ENCODE results near the gene SEPSECS.
A peak's percentile ranks its signal among the peaks of the same experiment; 100 is the strongest.
"Not testable (repeated sequence)": the region's sequence is repeated elsewhere in the genome, so short reads cannot be mapped to it uniquely, and the experiment has no call there.

SEPSECS gene

DNA sequence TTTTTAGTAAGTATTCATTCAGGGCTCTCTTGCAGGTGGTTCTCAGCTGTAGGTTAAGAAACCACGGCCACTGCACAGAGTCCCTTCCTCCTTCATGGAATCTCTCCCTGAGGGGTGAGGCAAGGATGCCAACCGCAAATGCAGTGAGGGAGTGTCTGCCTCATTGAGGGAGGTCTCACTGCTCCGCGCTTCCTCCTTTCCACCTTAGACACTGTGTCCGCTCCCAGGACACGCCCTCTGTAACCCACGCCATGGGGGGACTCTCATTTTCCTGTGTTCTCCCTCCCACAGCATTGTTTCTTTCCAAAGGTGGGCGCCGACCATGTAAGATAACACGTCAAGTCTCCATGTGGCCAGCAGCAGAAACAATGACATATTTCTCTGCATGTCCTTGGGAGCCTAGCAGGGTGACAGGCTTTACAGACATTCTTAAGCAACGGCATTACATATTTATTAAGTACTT is 63.2 kb downstream of the SEPSECS start:
- H3K27ac ChIP-seq (ENCODE audit: low read depth, low read length): no peak overlapping the region
- H3K4me3 ChIP-seq (ENCODE audit: low read depth, low read length): no peak overlapping the region
- peaks cover 11% of the 10 kb centered on the region for H3K4me1 ChIP-seq (ENCODE audit: control insufficient read depth, insufficient read depth, low read length, unreplicated experiment)
- no peaks in the 10 kb centered on the region for H3K36me3 ChIP-seq (ENCODE audit: insufficient read depth, low read length)
- H2AFZ ChIP-seq (ENCODE audit: low read length, unreplicated experiment): no peak overlapping the region
- peaks cover 14% of the 10 kb centered on the region for H3K27me3 ChIP-seq (ENCODE audit: insufficient read depth, low read length)
- H3K79me2 ChIP-seq (ENCODE audit: control insufficient read depth, insufficient read depth, low read length, unreplicated experiment): no peaks in the 10 kb centered on the region

DNA sequence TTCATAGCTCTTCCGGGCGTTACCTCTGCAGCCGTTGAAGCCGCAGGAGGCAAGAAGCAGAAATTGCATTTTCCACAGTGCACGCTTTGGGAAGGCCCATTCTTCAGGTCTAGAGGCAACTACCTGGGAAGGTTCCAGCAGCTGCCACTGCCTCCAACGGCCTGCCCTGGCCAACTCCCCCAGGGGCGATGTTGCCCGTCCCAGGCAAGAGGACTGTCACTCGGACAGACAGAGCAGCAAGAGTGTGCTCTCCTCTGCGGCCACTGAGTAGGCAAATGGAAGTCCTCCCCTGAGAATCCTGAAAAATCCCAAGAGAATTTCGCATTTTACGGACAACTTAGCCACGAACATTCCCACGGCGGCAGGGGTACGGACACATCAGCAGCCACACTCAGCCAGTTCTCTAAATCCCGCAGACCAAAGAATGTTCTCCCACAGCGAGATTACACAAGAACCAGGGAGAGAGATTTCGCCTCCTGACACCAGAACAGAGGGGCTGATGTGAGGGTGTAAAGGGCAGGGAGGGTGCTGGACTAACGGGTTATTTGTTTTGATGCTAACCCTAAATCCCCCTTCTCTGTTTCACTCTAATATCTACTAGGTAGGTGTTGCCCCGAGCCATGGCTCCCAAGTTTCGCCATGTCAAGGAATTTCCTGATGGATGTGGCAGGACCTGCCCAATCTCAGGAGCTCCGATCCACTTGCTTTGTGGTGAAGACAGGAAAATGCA is 63.8 kb downstream of the SEPSECS start:
- no peaks in the 10 kb centered on the region for H3K79me2 ChIP-seq (ENCODE audit: control insufficient read depth, insufficient read depth, low read length, unreplicated experiment)
- H3K27ac ChIP-seq (ENCODE audit: low read depth, low read length): no peak overlapping the region
- H3K27me3 ChIP-seq (ENCODE audit: insufficient read depth, low read length): peaks cover 10% of the 10 kb centered on the region
- peaks cover 11% of the 10 kb centered on the region for H3K4me1 ChIP-seq (ENCODE audit: control insufficient read depth, insufficient read depth, low read length, unreplicated experiment)
- H3K4me3 ChIP-seq (ENCODE audit: low read depth, low read length): no peak overlapping the region
- no peaks in the 10 kb centered on the region for H3K36me3 ChIP-seq (ENCODE audit: insufficient read depth, low read length)
- H2AFZ ChIP-seq (ENCODE audit: low read length, unreplicated experiment): no peak overlapping the region

DNA sequence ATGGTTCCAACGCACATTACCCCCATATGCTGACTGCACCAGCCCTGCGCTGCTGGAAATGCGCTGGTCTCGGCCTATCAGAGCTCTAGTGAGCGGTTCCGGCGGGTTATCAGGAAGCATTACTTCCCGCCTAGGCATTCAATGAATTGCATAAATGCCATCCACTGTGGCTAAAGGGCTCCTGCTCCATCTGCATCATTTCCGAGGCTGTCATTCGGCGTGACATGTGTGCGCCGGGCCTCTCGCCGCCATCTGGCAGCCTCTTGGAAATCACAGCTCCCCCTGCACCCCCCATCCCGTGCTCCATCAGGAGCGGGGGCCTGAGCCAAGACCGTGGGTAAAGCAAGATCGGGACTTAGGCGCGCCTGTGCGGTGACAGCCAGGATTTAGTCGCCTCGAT is 64.4 kb downstream of the SEPSECS start:
- Histone ChIP-seq H2AFZ (ENCODE audit: low read length, unreplicated experiment) (no peak overlapping the region), H3K27me3 (ENCODE audit: insufficient read depth, low read length) (peaks cover 11% of the 10 kb centered on the region), H3K79me2 (ENCODE audit: control insufficient read depth, insufficient read depth, low read length, unreplicated experiment) (no peaks in the 10 kb centered on the region), H3K4me1 (ENCODE audit: control insufficient read depth, insufficient read depth, low read length, unreplicated experiment) (peaks cover 11% of the 10 kb centered on the region), H3K27ac (ENCODE audit: low read depth, low read length) (no peak overlapping the region), H3K4me3 (ENCODE audit: low read depth, low read length) (no peak overlapping the region), H3K36me3 (ENCODE audit: insufficient read depth, low read length) (no peaks in the 10 kb centered on the region)

DNA sequence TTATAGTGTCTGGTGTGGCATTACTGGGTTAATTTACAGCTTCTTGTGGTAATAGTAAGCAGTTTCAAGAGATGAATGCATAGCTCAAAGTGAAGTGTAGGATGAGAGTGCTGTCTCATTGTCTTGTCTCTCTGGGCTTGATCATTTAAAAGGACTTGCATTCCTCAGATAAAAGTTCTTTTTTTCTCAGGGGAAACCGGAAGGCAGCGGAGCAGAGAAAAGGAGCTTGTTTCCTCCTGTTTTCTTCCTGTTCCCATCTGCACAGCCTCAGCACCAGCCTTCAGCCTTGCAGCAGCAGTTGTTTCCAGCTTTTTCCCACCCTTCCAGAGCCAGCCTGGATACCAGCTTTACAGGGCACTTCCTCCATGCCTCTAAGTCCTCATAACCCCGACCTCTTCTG is 68.1 kb downstream of the SEPSECS start:
- Histone ChIP-seq H3K4me3 (ENCODE audit: low read depth, low read length) (no peak overlapping the region), H3K4me1 (ENCODE audit: control insufficient read depth, insufficient read depth, low read length, unreplicated experiment) (no peaks in the 10 kb centered on the region), H3K27me3 (ENCODE audit: insufficient read depth, low read length) (peaks cover 45% of the 10 kb centered on the region), H3K79me2 (ENCODE audit: control insufficient read depth, insufficient read depth, low read length, unreplicated experiment) (no peaks in the 10 kb centered on the region), H3K27ac (ENCODE audit: low read depth, low read length) (no peak overlapping the region), H2AFZ (ENCODE audit: low read length, unreplicated experiment) (no peak overlapping the region), H3K36me3 (ENCODE audit: insufficient read depth, low read length) (no peaks in the 10 kb centered on the region)

DNA sequence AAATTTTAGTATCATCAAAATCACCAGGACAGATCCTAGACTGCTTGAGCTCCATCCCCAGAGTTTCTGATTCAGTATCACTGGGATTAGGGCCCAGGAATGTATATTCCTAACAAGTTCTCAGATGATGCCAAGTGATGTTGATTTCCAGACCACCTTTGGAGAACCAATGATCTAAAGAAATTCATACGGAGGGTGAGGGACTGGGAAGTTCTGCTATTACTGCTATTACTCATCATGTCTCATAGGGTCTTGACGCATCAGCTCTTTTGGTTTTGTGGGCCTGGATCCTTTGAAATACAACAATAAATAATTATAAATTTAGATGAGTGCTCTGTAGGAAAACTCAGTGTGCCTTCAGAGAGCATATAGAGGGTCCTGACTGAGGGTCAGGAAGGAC is 69.7 kb downstream of the SEPSECS start:
- Histone ChIP-seq H3K4me3 (ENCODE audit: low read depth, low read length) (no peak overlapping the region), H3K27me3 (ENCODE audit: insufficient read depth, low read length) (peaks cover 56% of the 10 kb centered on the region), H3K79me2 (ENCODE audit: control insufficient read depth, insufficient read depth, low read length, unreplicated experiment) (no peaks in the 10 kb centered on the region), H2AFZ (ENCODE audit: low read length, unreplicated experiment) (no peak overlapping the region), H3K36me3 (ENCODE audit: insufficient read depth, low read length) (no peaks in the 10 kb centered on the region), H3K4me1 (ENCODE audit: control insufficient read depth, insufficient read depth, low read length, unreplicated experiment) (no peaks in the 10 kb centered on the region), H3K27ac (ENCODE audit: low read depth, low read length) (no peak overlapping the region)

DNA sequence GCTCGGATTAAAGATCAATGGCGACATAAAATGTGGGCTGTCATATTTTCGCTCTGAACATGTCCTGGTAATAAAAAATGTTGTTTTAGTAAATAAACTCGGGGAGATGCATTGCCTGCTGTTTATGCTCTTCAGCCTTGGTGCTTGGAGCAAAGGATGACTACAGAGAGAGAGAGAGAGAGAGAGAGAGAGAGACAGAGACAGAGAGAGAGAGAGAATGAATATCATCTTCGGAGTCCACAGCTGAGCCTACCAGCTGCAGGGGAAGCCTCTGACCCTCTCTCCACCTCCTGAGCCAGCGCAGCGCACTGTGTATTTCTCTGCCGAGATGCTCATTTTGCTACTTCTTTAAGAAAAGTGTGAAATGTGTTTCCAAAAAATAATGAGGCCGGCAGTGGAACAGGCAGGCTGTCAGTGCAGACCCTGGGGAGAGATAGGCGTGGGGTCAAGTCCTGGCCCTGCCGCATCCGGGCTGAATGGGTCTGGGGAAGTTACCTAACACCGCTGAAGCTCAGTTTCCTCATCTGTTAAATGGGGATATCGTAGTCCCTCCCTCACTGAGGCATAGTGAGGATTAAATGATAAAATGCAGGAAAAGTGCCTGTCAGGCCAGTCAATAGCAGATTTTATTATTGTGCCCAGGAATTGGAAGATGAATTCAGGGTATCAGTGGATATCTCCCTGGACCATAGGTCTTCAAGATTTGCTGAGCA is 71.0 kb downstream of the SEPSECS start:
- H3K79me2 ChIP-seq (ENCODE audit: control insufficient read depth, insufficient read depth, low read length, unreplicated experiment): no peaks in the 10 kb centered on the region
- no peaks in the 10 kb centered on the region for H3K36me3 ChIP-seq (ENCODE audit: insufficient read depth, low read length)
- no peak overlapping the region for H2AFZ ChIP-seq (ENCODE audit: low read length, unreplicated experiment)
- peaks cover 67% of the 10 kb centered on the region for H3K27me3 ChIP-seq (ENCODE audit: insufficient read depth, low read length)
- H3K4me3 ChIP-seq (ENCODE audit: low read depth, low read length): no peak overlapping the region
- H3K27ac ChIP-seq (ENCODE audit: low read depth, low read length): no peak overlapping the region
- H3K4me1 ChIP-seq (ENCODE audit: control insufficient read depth, insufficient read depth, low read length, unreplicated experiment): no peaks in the 10 kb centered on the region

DNA sequence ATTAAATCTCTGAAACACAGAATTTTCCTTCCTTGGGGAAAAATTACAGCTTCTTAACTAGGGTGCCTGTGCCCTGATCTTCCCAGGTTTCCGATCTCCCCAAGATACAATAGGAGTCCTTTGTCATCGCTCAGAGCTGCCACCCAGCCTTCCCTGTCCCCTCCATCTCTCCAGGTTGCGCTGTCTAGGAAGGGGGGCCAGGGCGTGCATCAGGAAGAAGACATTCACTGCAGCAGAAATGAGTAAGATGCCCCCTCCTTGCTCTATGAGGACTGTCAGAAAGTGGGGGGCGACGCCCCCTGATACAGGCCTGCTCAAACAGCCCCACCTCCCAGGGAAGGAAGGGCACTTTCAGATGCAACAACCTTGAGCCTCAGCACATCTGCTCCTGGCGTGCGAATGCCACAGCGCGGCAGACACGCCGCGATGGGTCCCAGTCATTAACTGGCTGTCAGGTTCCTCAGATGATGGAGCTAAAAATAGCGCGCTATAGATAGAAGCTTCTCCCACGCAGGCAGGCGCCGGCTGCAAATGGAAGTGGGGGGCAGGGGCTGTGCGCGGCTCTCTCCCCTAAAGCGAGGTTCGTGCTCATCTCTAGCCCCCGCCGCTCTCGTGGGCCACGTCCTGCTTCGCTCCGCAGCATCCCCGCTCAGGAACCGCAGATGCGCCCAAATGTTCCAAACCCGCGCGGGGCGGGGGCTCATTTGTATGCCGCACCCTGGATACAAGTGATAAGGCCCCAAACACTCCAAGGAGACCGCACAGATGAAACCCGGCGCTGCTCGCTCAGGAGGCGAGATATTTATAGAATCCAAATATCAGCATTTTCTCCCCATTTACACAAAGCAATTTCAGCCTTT is 71.9 kb downstream of the SEPSECS start:
- H3K4me3 ChIP-seq (ENCODE audit: low read depth, low read length): 0 out of 2 replicates have a peak overlapping the region, but pooled peaks have one; percentile 11
- peaks cover 75% of the 10 kb centered on the region for H3K27me3 ChIP-seq (ENCODE audit: insufficient read depth, low read length)
- H2AFZ ChIP-seq (ENCODE audit: low read length, unreplicated experiment): peak overlapping the region; percentile 10

DNA sequence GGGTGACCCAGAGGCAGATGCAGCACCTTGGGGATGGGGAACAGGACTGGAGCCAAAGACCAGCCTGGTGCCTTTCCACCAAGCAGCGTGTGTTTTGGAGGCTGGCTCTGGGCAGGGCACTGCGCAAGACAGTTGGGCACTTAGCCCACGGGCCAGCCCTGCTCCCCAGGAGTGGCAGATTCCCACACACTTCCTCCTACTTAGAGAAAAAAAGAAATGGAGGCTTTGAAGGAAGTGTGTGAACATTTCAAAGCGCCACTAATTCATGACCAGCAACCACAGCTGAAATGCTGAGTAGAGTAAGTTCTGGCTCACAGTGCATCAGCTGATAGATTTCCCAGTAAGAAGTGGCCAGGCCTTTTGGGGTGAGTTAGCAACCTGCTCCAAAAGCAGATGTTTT is 74.6 kb downstream of the SEPSECS start:
- H3K27me3 ChIP-seq (ENCODE audit: insufficient read depth, low read length): peaks cover 90% of the 10 kb centered on the region

More for the DNA sequence above, 71.9 kb downstream of the SEPSECS start:
- H3K27ac ChIP-seq (ENCODE audit: low read depth, low read length): no peak overlapping the region
- no peaks in the 10 kb centered on the region for H3K79me2 ChIP-seq (ENCODE audit: control insufficient read depth, insufficient read depth, low read length, unreplicated experiment)
- no peaks in the 10 kb centered on the region for H3K36me3 ChIP-seq (ENCODE audit: insufficient read depth, low read length)
- H3K4me1 ChIP-seq (ENCODE audit: control insufficient read depth, insufficient read depth, low read length, unreplicated experiment): no peaks in the 10 kb centered on the region

DNA sequence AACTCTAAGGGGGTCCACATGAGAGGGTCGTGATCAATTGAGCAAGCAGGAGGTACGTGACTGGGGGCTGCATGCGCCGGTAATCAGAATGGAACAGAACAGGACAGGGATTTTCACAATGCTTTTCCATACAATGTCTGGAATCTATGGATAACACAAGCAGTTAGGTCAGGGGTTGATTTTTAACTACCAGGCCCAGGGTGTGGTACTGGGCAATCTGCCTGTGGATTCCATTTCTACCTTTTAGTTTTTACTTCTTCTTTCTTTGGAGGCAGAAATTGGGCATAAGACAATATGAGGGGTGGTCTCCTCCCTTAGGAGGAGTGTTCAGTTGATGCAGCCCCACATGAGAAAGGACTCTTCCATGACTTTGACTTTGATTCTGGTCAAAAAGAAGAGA is 76.8 kb downstream of the SEPSECS start:
- not testable (repeated sequence) for H3K4me3 ChIP-seq (ENCODE audit: low read depth, low read length); H3K4me1 ChIP-seq (ENCODE audit: control insufficient read depth, insufficient read depth, low read length, unreplicated experiment); H3K36me3 ChIP-seq (ENCODE audit: insufficient read depth, low read length)

More for the DNA sequence above, 74.6 kb downstream of the SEPSECS start:
- no peak overlapping the region for H2AFZ ChIP-seq (ENCODE audit: low read length, unreplicated experiment)
- H3K27ac ChIP-seq (ENCODE audit: low read depth, low read length): no peak overlapping the region
- no peak overlapping the region for H3K4me3 ChIP-seq (ENCODE audit: low read depth, low read length)
- no peaks in the 10 kb centered on the region for H3K79me2 ChIP-seq (ENCODE audit: control insufficient read depth, insufficient read depth, low read length, unreplicated experiment)
- no peaks in the 10 kb centered on the region for H3K4me1 ChIP-seq (ENCODE audit: control insufficient read depth, insufficient read depth, low read length, unreplicated experiment)
- H3K36me3 ChIP-seq (ENCODE audit: insufficient read depth, low read length): no peaks in the 10 kb centered on the region

DNA sequence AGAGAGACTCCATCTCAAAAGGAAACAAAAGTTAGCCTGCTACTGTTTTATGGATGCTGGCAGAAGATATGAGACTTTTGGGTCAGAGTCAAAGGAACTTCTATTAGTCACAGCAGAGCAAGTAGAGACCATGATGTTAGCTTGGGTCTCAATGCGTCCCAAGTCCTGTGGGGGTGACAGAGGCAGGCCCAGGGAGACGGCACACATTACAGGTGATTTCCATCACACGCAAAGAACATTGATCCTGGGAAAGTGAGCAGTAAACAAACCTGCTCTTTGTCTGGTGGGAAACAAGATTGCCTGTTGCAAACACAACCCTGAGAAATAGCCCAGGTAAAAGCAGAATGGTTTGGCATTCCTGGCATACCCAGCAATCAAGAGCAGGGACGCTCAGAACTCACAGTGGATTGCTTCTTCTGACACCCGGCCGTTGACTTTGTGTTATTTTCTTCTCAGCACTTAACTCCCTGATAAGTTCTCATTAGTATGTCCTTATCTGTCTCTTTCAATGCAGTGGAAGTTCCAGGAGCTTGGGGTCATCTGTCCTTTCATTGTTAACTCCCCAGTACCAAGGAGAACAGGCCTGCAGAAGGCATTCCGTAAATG is 78.3 kb downstream of the SEPSECS start:
- Histone ChIP-seq H2AFZ (ENCODE audit: low read length, unreplicated experiment) (no peak overlapping the region), H3K27ac (ENCODE audit: low read depth, low read length) (no peak overlapping the region), H3K4me3 (ENCODE audit: low read depth, low read length) (no peak overlapping the region), H3K79me2 (ENCODE audit: control insufficient read depth, insufficient read depth, low read length, unreplicated experiment) (no peaks in the 10 kb centered on the region), H3K4me1 (ENCODE audit: control insufficient read depth, insufficient read depth, low read length, unreplicated experiment) (no peaks in the 10 kb centered on the region), H3K27me3 (ENCODE audit: insufficient read depth, low read length) (peaks cover 87% of the 10 kb centered on the region), H3K36me3 (ENCODE audit: insufficient read depth, low read length) (no peaks in the 10 kb centered on the region)

More for the DNA sequence above, 76.8 kb downstream of the SEPSECS start:
- H3K27ac ChIP-seq (ENCODE audit: low read depth, low read length); H3K79me2 ChIP-seq (ENCODE audit: control insufficient read depth, insufficient read depth, low read length, unreplicated experiment); H2AFZ ChIP-seq (ENCODE audit: low read length, unreplicated experiment): not testable (repeated sequence)
- peaks cover 89% of the 10 kb centered on the region for H3K27me3 ChIP-seq (ENCODE audit: insufficient read depth, low read length)
